ENCODE results near the gene SLC16A10. TPM values are rescaled to one million over a fixed set of nuclear protein-coding genes. Genes with fewer than 3 reads are reported as not detected.
"Not testable (repeated sequence)": the region's sequence is repeated elsewhere in the genome, so short reads cannot be mapped to it uniquely, and the experiment has no call there.

The SLC16A10 gene
- total RNA-seq, 2 donors from 2014 or later: 4.9 to 6.5 TPM

DNA sequence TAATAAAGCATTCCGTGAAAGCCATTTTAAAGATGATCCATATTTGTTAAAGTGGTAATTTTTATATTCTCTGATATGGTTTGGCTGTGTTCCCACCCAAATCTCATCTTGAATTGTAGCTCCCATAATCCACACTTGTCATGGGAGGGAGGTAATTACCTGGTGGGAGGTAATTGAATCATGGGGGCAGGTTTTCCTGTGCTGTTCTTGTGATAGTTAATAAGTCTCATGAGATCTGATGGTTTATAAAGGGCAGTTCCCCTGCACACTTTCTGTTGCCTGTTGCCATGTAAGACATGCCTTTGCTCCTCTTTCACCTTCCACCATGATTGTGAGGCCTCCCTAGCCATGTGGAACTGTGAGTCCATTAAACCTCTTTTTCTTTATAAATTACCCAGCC lies 8.2 kb downstream of the SLC16A10 start:
- not testable (repeated sequence) for H3K9me3 Mint-ChIP-seq; H3K27ac Mint-ChIP-seq; DNase-seq; H3K27me3 Mint-ChIP-seq (ENCODE audit: low read depth); H3K4me3 Mint-ChIP-seq; H3K36me3 Mint-ChIP-seq (ENCODE audit: insufficient read depth in 2 of 2); ATAC-seq (replicated peaks in 1 of 2)
- H3K4me1 Mint-ChIP-seq (ENCODE audit: low read depth): peaks cover 17% of the 10 kb centered on the region

DNA sequence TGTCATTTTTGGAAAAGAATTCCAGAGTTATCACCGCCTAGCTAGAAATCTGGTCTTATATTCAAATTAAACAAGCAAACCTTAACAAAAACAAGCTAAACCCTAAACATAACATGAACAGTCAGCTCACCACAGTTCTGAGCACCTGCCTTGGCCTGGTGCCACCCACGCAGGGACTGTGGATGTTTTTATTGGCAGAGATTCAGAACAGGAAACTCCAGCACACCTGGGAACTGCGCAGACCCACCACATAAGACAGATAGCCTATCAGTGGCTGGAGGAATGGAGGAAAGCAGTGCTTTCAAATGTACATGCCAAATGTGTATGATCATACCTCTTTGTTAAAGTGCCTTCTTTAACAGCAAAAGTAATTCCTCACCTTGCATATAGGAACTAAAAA lies 8.9 kb downstream of the SLC16A10 start:
- ATAC-seq (replicated peaks in 1 of 2): peak; percentile 64 to 73
- Mint-ChIP-seq H3K4me3 (peak overlapping the region; percentile 22 to 29), H3K36me3 (ENCODE audit: insufficient read depth in 2 of 2) (peaks cover 0 to 5% of the 10 kb centered on the region in 2 donors), H3K27me3 (ENCODE audit: low read depth) (no peaks in the 10 kb centered on the region), H3K27ac (peak overlapping the region; percentile 41), H3K4me1 (ENCODE audit: low read depth) (peaks cover 15% of the 10 kb centered on the region), H3K9me3 (peaks cover 0 to 3% of the 10 kb centered on the region in 2 donors)
- peak; percentile 24 to 33 for DNase-seq

DNA sequence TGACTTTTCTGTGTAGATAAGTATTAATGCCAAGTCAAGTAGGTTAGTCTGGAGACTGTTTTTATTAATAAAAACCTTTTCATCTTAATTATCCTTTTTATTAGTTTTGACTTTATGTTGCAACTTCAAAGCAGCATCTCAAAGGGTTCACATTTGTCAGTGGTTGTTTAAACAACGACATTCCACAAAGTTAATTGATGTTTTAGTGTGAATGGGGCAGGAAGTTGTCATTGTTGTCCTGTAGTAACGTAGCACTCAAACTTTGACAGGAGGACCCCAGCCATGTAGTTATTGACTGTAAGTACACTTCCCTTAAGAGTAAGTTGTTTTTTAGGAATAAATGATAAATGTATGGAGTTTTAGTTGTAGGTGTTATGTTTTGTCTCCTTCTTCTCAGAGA lies 11.3 kb downstream of the SLC16A10 start:
- H3K36me3 Mint-ChIP-seq (ENCODE audit: insufficient read depth in 2 of 2): peaks cover 0 to 5% of the 10 kb centered on the region in 2 donors
- no peaks in the 10 kb centered on the region for H3K27me3 Mint-ChIP-seq (ENCODE audit: low read depth)
- H3K4me1 Mint-ChIP-seq (ENCODE audit: low read depth): peaks cover 15% of the 10 kb centered on the region
- DNase-seq (no peak), ATAC-seq (replicated peaks in 1 of 2) (no peak)
- H3K9me3 Mint-ChIP-seq: peaks cover 0 to 3% of the 10 kb centered on the region in 2 donors
- H3K27ac Mint-ChIP-seq: no peak overlapping the region
- H3K4me3 Mint-ChIP-seq: no peak overlapping the region

DNA sequence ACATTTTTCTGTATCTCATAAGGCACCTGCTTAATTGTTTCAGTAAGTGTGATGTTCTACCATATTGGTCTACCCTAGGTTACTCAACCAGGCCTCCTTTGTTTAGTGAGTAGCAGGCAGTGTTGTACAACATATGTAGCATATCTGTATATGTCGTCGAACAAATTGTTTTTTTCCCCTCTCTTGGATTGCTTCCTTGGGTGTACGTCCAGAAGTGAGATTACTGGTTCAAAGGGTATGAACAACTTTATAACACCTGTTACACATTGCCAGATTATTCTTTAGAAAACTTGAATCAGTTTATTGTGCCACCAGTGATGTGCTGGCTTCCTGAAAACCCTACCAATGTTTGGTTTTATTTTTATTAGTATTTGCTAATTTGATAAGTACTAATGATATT lies 14.7 kb downstream of the SLC16A10 start:
- DNase-seq: no peak
- H3K27me3 Mint-ChIP-seq (ENCODE audit: low read depth): no peaks in the 10 kb centered on the region
- no peaks in the 10 kb centered on the region for H3K9me3 Mint-ChIP-seq
- H3K4me1 Mint-ChIP-seq (ENCODE audit: low read depth): peaks cover 15% of the 10 kb centered on the region
- no peak overlapping the region for H3K4me3 Mint-ChIP-seq
- H3K27ac Mint-ChIP-seq: no peak overlapping the region
- H3K36me3 Mint-ChIP-seq (ENCODE audit: insufficient read depth in 2 of 2): peaks cover under 1 to 2% of the 10 kb centered on the region in 2 donors
- ATAC-seq (replicated peaks in 1 of 2): no peak

DNA sequence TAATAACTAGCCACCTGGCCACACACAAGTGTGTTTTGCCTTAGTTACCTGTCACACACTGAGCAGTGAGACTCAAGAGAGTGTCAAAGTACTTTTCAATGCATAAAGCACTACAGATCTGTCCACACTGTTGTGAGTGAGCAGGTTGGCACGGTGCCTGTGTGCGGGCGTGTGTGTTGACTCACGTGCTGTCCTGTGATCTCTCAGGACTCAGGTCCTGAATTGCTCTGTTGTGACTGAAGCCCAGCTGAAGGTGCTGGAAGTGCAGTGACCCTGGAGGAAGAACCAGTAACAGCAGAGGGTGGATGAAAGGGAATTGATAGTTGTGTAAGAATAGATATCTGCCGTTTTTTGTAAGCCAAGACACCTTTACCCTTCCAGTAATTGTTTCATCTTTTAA lies 18.3 kb downstream of the SLC16A10 start:
- H3K27ac Mint-ChIP-seq: no peak overlapping the region
- no peak overlapping the region for H3K4me3 Mint-ChIP-seq
- peaks cover 25% of the 10 kb centered on the region for H3K4me1 Mint-ChIP-seq (ENCODE audit: low read depth)
- peak; percentile 88 for ATAC-seq (replicated peaks in 1 of 2)
- H3K9me3 Mint-ChIP-seq: peaks cover 1 to 5% of the 10 kb centered on the region in 2 donors
- H3K36me3 Mint-ChIP-seq (ENCODE audit: insufficient read depth in 2 of 2): peaks cover 6 to 8% of the 10 kb centered on the region in 2 donors
- no peaks in the 10 kb centered on the region for H3K27me3 Mint-ChIP-seq (ENCODE audit: low read depth)
- peak; percentile 51 to 53 for DNase-seq

DNA sequence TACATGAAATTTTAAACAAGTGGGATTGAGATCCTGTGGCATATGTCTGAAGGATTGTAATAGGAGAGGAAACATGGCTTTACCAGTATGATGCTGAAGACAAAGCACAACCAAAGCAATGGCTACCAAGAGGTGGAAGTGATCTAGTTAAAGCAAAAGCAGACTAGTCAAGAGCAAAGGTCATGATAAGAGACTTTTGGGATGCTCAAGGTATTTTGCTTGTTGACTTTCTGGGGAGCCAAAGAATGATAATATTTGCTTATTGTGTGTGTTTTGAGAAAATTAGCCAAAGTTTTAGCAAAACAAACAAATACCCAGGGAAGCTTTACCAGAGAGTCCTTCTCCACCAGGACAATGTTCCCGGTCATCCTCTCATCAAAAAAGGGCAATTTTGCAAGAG lies 20.3 kb downstream of the SLC16A10 start:
- Mint-ChIP-seq H3K27me3 (ENCODE audit: low read depth) (no peaks in the 10 kb centered on the region), H3K27ac (no peak overlapping the region), H3K36me3 (ENCODE audit: insufficient read depth in 2 of 2) (peaks cover 6 to 8% of the 10 kb centered on the region in 2 donors), H3K4me1 (ENCODE audit: low read depth) (peaks cover 26% of the 10 kb centered on the region), H3K4me3 (no peak overlapping the region), H3K9me3 (peaks cover 1 to 5% of the 10 kb centered on the region in 2 donors)
- DNase-seq (no peak), ATAC-seq (replicated peaks in 1 of 2) (no peak)

DNA sequence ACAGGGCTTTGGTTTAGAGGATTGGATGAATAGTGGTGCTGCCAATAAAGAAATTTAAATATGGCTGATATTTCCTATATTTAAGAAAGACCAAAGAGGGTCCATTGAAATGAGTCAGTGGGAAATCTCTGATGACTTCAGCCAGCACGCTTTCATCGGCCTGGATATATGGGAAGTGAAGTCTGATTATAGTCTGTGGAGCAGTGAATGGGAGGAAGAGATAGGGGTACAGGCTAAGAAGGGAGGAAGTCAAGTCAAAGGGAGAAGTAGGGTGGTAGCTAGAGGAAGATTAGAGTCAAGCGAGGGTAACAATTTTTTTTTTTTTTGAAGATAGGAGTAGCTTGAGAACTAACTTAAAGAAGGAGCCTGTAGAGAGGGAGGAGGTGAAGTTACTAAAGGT lies 22.7 kb downstream of the SLC16A10 start:
- peaks cover 6 to 8% of the 10 kb centered on the region in 2 donors for H3K36me3 Mint-ChIP-seq (ENCODE audit: insufficient read depth in 2 of 2)
- peaks cover 40% of the 10 kb centered on the region for H3K4me1 Mint-ChIP-seq (ENCODE audit: low read depth)
- no peak overlapping the region for H3K27ac Mint-ChIP-seq
- peaks cover 1 to 5% of the 10 kb centered on the region in 2 donors for H3K9me3 Mint-ChIP-seq
- no peak overlapping the region for H3K4me3 Mint-ChIP-seq
- H3K27me3 Mint-ChIP-seq (ENCODE audit: low read depth): no peaks in the 10 kb centered on the region
- no peak for ATAC-seq (replicated peaks in 1 of 2)
- DNase-seq: no peak

DNA sequence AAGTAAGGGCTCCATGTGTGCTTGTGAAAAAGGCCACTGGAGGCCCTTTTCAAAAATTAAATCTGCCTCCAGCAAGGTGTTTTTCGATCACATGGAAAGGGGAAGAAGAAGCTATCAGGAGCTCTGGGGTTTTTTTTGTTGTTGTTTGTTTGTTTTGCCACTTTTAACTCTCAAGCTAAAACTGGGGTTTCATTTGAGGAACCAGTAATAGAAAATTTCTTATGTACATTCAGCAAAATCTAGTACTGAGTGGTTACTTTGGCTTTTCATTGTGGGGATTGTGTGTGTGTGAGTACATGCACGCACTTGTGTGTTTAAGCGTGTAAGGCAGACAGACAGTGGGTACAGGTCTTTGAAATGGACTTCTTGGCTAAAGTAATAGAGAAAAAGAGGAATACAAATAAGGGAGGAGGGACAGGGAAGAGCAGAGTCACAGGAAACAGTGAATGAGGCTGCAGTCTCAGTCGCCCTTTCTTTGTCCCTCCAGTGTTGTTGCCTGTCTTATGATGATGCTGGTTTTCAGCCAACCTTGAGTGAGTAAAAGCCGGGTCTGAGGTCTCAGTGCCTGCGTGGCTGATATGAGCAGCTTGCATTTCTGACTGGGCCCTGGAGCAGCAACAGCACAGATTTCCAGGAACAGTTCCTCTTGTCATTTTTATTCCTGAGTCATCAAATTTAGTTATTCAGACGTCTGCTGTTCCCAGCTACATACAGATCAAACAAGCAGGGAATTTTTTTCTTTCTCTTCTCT lies 26.2 kb downstream of the SLC16A10 start:
- ATAC-seq (replicated peaks in 1 of 2) (peak; percentile 98), DNase-seq (peak; percentile 52 to 60)
- Mint-ChIP-seq H3K4me3 (peak overlapping the region; percentile 62 to 79), H3K27me3 (ENCODE audit: low read depth) (no peaks in the 10 kb centered on the region), H3K9me3 (no peaks in the 10 kb centered on the region), H3K36me3 (ENCODE audit: insufficient read depth in 2 of 2) (no peaks in the 10 kb centered on the region), H3K27ac (peak overlapping the region; percentile 97), H3K4me1 (ENCODE audit: low read depth) (peaks cover 33% of the 10 kb centered on the region)

DNA sequence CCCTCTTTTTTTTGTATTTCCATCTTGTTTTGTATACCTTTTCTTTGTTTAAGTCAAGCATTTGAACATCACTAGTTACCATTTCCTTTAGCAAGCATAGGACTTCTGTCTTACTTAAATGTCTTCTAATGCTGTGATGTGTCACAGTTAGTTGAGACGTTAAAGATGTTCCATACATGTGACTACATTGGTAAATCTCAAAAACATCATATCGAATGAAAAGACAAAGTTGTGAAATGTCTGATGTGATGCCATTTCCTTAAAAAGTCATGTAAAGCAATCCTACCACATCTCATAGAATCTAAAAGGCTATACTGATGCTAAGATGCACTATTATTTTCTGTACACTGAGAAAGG lies 26.8 kb downstream of the SLC16A10 start:
- H3K27me3 Mint-ChIP-seq (ENCODE audit: low read depth): no peaks in the 10 kb centered on the region
- H3K4me3 Mint-ChIP-seq: peak overlapping the region; percentile 62 to 79
- DNase-seq (no peak), ATAC-seq (replicated peaks in 1 of 2) (peak; percentile 67 to 74)
- H3K4me1 Mint-ChIP-seq (ENCODE audit: low read depth): peaks cover 33% of the 10 kb centered on the region
- H3K27ac Mint-ChIP-seq: peak overlapping the region; percentile 97
- no peaks in the 10 kb centered on the region for H3K9me3 Mint-ChIP-seq
- H3K36me3 Mint-ChIP-seq (ENCODE audit: insufficient read depth in 2 of 2): no peaks in the 10 kb centered on the region

DNA sequence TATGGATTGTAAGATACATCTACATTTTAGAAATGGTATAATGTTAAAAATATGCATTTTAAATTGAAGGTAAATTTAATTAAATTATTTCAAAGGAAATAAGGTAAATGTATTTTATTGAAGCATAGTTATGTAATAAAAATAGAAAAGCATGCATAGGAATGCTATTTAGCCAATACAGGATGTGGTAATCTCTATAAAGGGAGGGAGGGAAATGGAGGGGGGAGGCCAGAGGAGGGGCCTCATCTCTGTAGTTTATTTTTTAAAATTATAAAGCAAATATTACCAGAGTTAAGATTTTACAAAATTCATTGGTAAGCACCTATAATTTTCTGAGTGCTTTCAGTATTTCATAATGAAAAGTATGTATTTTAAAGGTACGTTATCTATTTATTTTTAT lies 27.2 kb downstream of the SLC16A10 start:
- ATAC-seq (replicated peaks in 1 of 2) (no peak), DNase-seq (no peak)
- Mint-ChIP-seq H3K36me3 (ENCODE audit: insufficient read depth in 2 of 2) (no peaks in the 10 kb centered on the region), H3K9me3 (no peaks in the 10 kb centered on the region), H3K4me3 (peak overlapping the region in 1 of 2 donors; percentile 79), H3K4me1 (ENCODE audit: low read depth) (peaks cover 33% of the 10 kb centered on the region), H3K27me3 (ENCODE audit: low read depth) (no peaks in the 10 kb centered on the region), H3K27ac (peak overlapping the region; percentile 97)

DNA sequence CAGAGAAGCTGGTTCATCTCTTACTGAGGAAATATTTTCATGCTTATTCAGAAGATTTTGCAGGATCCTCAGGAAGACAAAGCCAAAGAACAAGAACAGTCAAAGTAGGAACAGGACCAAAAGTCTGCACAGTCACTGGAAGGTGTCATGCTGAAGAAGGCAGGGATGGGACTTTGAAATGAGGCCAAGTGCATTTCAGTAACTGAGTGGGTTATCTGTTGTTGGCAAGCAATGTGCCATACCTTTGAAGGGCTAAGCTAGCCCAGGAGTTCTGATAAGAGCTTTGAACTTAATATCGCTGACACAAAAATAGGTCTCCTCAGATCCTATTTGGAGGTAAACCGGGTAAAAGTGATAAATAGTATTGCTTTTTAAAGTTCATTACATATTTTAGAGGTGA lies 31.5 kb downstream of the SLC16A10 start:
- no peak overlapping the region for H3K27ac Mint-ChIP-seq
- H3K9me3 Mint-ChIP-seq: no peaks in the 10 kb centered on the region
- no peaks in the 10 kb centered on the region for H3K36me3 Mint-ChIP-seq (ENCODE audit: insufficient read depth in 2 of 2)
- peaks cover 32% of the 10 kb centered on the region for H3K4me1 Mint-ChIP-seq (ENCODE audit: low read depth)
- H3K4me3 Mint-ChIP-seq: no peak overlapping the region
- ATAC-seq (replicated peaks in 1 of 2) (no peak), DNase-seq (no peak)
- H3K27me3 Mint-ChIP-seq (ENCODE audit: low read depth): no peaks in the 10 kb centered on the region

DNA sequence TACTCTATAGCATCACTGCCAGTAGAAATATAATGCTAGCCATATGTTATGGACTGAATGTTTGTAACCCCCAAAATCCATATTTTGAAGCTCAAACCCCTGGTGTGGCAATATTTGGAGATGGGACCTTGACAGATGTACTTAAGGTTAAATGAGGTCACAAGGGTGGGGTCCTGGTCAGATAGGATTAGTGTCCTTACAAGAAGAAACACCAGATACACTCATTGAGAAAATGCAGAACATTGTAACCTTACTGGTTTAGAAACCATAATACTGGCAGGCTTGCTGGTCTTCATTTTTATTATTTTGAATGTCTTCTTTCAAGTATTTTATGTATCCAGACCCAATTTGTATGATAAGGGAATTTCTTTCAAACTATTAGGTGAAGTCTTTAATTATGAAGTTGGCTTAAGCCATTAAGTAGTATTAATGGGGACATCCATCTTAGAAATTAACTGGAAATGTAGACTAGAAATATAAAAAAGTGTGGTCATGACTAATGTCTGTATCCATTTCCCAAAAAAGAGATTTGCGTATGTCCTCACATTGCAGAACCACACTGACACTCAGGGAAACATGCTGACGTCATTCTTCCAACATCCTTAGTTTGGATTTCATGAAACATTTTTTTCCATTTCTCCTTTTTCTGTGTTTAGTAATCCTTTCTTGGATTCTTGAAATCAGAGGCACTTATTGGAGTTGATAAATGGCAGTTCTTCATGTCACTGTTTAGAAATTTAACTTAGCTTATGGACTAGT lies 32.4 kb downstream of the SLC16A10 start:
- H3K36me3 Mint-ChIP-seq (ENCODE audit: insufficient read depth in 2 of 2): no peaks in the 10 kb centered on the region
- H3K4me1 Mint-ChIP-seq (ENCODE audit: low read depth): peaks cover 26% of the 10 kb centered on the region
- ATAC-seq (replicated peaks in 1 of 2) (no peak), DNase-seq (no peak)
- no peaks in the 10 kb centered on the region for H3K9me3 Mint-ChIP-seq
- no peak overlapping the region for H3K27ac Mint-ChIP-seq
- H3K4me3 Mint-ChIP-seq: no peak overlapping the region
- H3K27me3 Mint-ChIP-seq (ENCODE audit: low read depth): no peaks in the 10 kb centered on the region

DNA sequence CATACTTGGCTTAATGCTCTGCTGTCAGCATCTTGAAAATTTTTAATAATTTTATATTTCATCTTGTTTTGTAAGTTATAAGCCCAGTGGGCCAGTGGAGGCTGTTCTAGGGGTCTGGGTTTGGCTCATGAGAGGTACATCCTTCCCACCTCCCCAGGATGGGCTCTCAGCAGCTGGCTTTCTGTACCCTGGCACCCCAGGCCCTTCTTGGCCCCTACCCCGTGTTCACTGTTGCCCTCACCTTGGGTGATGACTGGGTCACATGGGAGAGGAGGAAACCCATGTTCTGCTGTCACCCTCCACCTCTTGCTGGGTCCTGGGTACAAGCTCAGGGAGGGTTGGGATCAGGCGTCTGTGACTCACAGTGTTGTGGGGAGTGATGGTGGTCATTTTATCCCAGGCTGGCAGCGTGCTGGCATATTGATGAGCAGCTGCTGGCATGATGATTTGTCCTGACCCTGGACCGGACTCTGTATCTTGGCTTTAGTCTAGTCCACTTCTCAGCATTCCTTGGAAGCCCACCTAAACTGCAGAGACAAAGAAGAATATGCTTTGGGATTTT lies 34.6 kb downstream of the SLC16A10 start:
- Mint-ChIP-seq H3K27ac (no peak overlapping the region), H3K36me3 (ENCODE audit: insufficient read depth in 2 of 2) (no peaks in the 10 kb centered on the region), H3K9me3 (no peaks in the 10 kb centered on the region), H3K4me3 (no peak overlapping the region), H3K4me1 (ENCODE audit: low read depth) (peaks cover 16% of the 10 kb centered on the region), H3K27me3 (ENCODE audit: low read depth) (no peaks in the 10 kb centered on the region)
- DNase-seq (no peak), ATAC-seq (replicated peaks in 1 of 2) (no peak)
